ENCODE results near the gene SP5. TPM values are rescaled to one million over a fixed set of nuclear protein-coding genes. Genes with fewer than 3 reads are reported as not detected.

The SP5 gene
- total RNA-seq, 4 donors from 2014 or later, result 0.57 to 2.3 (median 1.8) TPM; not detected in 1

DNA sequence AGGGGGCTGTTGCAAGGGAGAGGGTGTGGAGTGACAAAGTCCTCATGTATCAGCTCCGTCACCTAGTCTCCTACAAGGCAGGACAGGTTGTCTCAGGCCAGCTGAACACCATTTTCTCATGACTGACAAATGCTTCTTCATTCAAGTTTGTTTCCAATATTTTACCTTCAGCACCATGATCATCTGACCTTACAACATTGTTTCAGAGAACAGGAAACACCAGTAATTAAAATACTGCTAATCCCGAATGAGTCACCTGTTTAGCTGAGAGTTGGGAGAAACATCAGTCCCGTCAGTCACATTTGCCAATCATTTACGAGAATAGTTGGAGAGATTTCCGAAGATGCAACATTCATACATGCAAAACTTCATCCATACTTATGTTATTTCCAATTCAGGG lies 25.7 kb upstream of the SP5 start:
- Histone ChIP-seq H3K27me3 (peaks cover 0 to 9% (median 0%) of the 10 kb centered on the region in 4 donors), H3K27ac (no peak overlapping the region), H3K9me3 (no peaks in the 10 kb centered on the region), H3K4me3 (no peak overlapping the region), H3K4me1 (no peaks in the 10 kb centered on the region), H3K36me3 (no peaks in the 10 kb centered on the region)
- intact Hi-C loops (cut with DNase I), result no loop called here
- WGBS, 2 donors, result 40 to 70% methylated on average over 5 of the region's 5 CpGs
- no peak for DNase-seq
- no peak for TF ChIP-seq POLR2A (IDR thresholded peaks at IDR 0.05)
- TF ChIP-seq CTCF (IDR thresholded peaks at IDR 0.05), result no peak

DNA sequence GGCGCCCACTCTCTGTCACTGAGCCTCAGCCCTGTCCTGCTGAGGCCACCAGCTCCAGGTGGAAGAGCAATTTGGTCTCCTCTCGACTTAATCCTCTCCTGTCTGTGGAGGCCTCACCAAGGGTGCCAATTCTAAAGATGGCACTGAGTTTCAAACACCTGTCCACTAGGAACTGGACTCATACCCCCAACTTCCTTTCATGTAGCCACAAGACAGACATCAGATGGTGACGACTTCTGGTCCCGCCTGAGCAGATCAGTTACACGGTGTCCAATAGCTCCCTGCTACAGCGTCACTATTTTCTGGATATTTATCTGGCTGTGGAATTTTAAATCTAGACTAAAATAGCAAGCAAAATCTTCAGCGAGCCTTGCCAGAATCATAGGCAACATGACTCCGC lies 24.5 kb upstream of the SP5 start:
- DNase-seq, result no peak
- WGBS, 2 donors, result 82 to 84% methylated on average over 8 of the region's 8 CpGs

DNA sequence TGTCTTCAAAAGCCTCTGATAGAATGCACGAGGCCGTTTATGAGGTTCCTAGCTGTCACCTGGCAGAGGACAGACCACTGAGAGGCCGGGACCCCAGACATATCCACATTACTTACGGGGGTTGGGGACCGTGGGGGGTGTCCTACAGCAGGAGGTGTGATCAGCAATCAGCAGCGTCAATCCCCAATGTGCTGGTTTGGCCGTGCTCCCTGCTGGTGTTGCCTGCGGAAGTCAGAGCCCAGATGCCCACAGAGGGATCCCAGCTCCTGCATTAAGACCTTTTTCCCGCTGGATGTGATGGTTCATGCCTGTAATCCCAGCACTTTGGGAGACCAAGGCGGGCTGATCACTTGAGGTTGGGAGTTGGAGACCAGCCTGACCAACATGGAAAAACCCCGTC lies 20.8 kb upstream of the SP5 start:
- H3K36me3 ChIP-seq, result no peaks in the 10 kb centered on the region
- intact Hi-C loops (cut with DNase I), result no loop called here
- no peak for TF ChIP-seq POLR2A (IDR thresholded peaks at IDR 0.05)
- no peak for TF ChIP-seq CTCF (IDR thresholded peaks at IDR 0.05)
- no peak overlapping the region for H3K27ac ChIP-seq
- 93% methylated on average over 2 of the region's 11 CpGs; no CpG with 5 or more reads in 1 of the 2 donors for WGBS, 2 donors
- no peaks in the 10 kb centered on the region for H3K4me1 ChIP-seq
- no peak overlapping the region for H3K4me3 ChIP-seq
- peaks cover 0 to 12% (median 0%) of the 10 kb centered on the region in 4 donors for H3K27me3 ChIP-seq
- no peak for DNase-seq
- no peaks in the 10 kb centered on the region for H3K9me3 ChIP-seq

More for the DNA sequence above, 24.5 kb upstream of the SP5 start:
- intact Hi-C loops (cut with DNase I), result no loop called here
- Histone ChIP-seq H3K27me3 (peaks cover 0 to 12% (median 0%) of the 10 kb centered on the region in 4 donors), H3K36me3 (no peaks in the 10 kb centered on the region), H3K9me3 (no peaks in the 10 kb centered on the region), H3K4me3 (no peak overlapping the region), H3K27ac (no peak overlapping the region), H3K4me1 (no peaks in the 10 kb centered on the region)
- TF ChIP-seq CTCF (IDR thresholded peaks at IDR 0.05), result no peak

DNA sequence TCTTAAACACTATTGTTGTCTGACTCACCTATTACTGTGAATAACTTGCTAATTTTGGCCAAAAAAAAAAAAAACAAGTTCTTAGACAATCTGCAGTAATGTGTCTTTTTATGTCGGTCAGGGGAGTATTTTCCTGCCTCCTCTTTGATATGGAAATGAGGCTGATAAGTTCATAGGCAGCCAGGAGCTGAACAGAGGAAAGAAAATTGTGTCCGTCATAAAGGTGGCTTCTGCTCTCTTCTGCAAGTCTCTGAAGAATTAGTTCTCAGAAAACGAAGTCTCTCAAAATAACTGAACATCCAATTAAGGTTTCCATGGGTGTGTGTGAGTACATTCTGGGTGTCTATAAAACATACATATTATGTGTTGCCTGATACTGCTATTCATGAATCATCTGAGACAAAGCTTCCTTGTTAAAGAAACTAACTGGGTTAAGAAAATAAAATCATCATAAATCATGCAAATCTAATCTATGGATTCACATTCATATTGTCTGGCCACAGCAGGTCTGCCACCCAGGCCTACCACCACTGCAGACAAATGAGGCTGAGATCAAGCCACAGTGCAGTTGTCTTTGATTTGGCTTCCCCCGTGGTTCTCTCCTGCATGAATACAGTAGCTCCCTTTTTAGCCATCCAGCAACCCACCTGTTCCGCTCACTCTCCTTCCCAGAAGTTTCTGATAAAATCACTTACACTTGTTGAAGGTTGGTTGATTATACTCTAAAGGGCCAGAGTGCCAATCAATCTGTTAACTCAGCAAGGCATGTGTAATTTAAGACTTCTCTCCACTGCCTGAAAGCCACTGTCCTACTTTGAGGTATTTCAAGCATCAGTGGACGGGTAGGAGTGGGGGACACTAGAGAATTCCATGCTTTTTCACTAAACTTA lies 19.4 kb upstream of the SP5 start:
- Histone ChIP-seq H3K27me3 (peaks cover 0 to 12% (median 0%) of the 10 kb centered on the region in 4 donors), H3K36me3 (no peaks in the 10 kb centered on the region), H3K9me3 (no peaks in the 10 kb centered on the region), H3K27ac (no peak overlapping the region), H3K4me3 (no peak overlapping the region), H3K4me1 (no peaks in the 10 kb centered on the region)
- intact Hi-C loops (cut with DNase I), result no loop called here
- WGBS, 2 donors, result 71% methylated on average over 6 of the region's 6 CpGs
- no peak for TF ChIP-seq POLR2A (IDR thresholded peaks at IDR 0.05)
- no peak for DNase-seq

DNA sequence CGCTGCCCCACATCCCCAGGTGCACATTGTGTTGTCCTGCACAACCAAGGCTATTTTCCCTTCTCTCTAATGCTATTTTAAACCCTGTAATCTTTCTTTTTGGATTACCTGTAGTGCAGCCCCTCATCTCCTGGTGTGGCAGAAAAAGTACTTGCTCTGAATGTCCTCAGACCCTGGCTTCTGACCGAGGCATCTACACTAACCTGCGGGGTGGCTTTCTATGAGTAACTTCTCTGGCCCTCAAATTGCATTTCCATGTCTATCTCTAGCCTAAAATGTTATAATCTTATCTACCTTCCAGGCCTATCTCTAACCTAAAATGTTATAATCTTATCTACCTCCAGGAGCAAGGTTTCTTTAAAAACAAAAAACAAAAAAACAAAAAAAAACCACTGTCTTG lies 18.2 kb upstream of the SP5 start:
- no peak overlapping the region for H3K27ac ChIP-seq
- no peaks in the 10 kb centered on the region for H3K36me3 ChIP-seq
- H3K27me3 ChIP-seq, result peaks cover 0 to 8% (median 0%) of the 10 kb centered on the region in 4 donors
- no peak for DNase-seq
- H3K9me3 ChIP-seq, result no peaks in the 10 kb centered on the region
- TF ChIP-seq POLR2A (IDR thresholded peaks at IDR 0.05) (no peak), CTCF (IDR thresholded peaks at IDR 0.05) (no peak)
- WGBS, 2 donors, result 78 to 89% methylated on average over 3 of the region's 3 CpGs
- intact Hi-C loops (cut with DNase I), result no loop called here
- H3K4me1 ChIP-seq, result no peaks in the 10 kb centered on the region
- no peak overlapping the region for H3K4me3 ChIP-seq

Measured in esophagus squamous epithelium (tissue), 5 donors.